ENCODE measurements around the gene CTNS. TPM values are rescaled to one million over a fixed set of nuclear protein-coding genes. Genes with fewer than 3 reads are reported as not detected.

The CTNS gene
- total and polyA plus RNA-seq, 2 of the 13 experiments (the other 11 are each of a cell fraction or from before 2014, with no cell fraction given): 9.5 to 13.7 TPM

DNA sequence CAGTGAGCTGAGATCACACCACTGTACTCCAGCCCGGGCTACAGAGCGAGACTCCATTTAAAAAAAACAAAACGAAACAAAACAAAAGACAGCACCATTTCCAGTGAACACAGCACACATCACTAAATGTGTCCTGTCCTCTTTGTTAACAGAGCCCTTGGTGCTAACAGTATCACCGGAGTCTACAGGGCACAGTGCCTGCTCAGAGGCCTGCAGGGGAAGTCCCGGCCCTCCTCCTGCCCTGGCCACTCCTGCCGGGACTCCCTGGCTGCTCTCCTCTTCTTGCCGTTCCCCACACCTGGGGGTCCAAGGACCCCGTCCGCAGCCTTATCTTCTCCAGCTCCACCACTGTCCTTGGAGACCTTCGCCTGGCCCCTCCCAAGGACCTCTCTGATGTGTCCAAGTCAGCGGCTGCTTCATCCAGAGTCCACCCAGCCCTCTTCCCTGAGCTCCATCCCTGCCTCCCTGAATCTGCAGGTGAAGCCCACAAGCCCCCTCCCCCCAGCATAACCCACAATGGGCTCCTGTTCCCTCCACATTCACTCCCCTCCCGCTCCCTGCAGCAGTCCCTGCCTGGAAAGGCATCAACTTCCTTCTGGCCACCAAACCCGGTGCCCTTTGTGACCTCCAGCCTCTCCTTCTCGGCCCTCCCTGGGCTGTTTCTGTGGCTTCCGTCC, 35.9 kb upstream of the CTNS start:
- Histone ChIP-seq H3K36me3 (replicated peaks in 1 of 2; ENCODE audit: control insufficient read depth in 1 of 2, insufficient read depth in 2 of 2, low read length in 2 of 2) (peaks cover 3 to 8% of the 10 kb centered on the region in 2 experiments; a peak in 2 of 5 replicates), H3K27me3 (ENCODE audit: control insufficient read depth in 1 of 2, insufficient read depth in 2 of 2, low read length in 2 of 2) (no peaks in the 10 kb centered on the region), H3K4me2 (ENCODE audit: low read depth, low read length) (no peak overlapping the region), H3K27ac (ENCODE audit: extremely low read length, insufficient read depth, low read length) (no peak overlapping the region), H3K9me3 (ENCODE audit: low read length) (no peaks in the 10 kb centered on the region), H2AFZ (ENCODE audit: low read length) (no peak overlapping the region), H3K9ac (ENCODE audit: insufficient read depth, low read depth, low read length) (no peak overlapping the region), H3K79me2 (ENCODE audit: insufficient read depth, low read length) (no peaks in the 10 kb centered on the region), H3K4me3 (replicated peaks in 1 of 3; ENCODE audit: insufficient read depth in 1 of 3, low read depth in 2 of 3, low read length in 3 of 3) (no peak overlapping the region), H3K4me1 (ENCODE audit: insufficient read depth, low read length) (peaks cover 5% of the 10 kb centered on the region; the same call in 1 of the 2 replicates), H4K20me1 (ENCODE audit: insufficient read depth, low read length) (no peaks in the 10 kb centered on the region)
- no TSS peak for BruUV-seq (replicated peaks)
- intact Hi-C loops (cut with micrococcal nuclease; ENCODE audit: unreplicated experiment): no loop called here
- POLR2A ChIA-PET: no interaction called here
- FAIRE-seq (no peak), ATAC-seq (peak; percentile 12; the same call in 2 of the 3 replicates), DNase-seq (ENCODE audit: low spot score) (no peak)
- in situ Hi-C loops (cut with HindIII; ENCODE audit: extremely low pct_ligation_motif_present, low pct_unique_long_range_greater_than_20kb): no loop called here
- 98% methylated on average over 15 of the region's 15 CpGs for WGBS (ENCODE audit: low lambda C conversion rate)
- no peak for TF ChIP-seq ESRRA (CRISPR knock-in tag; IDR thresholded peaks at IDR 0.05; ENCODE audit: low read depth)
- TF ChIP-seq AGO2 (optimal IDR thresholded peaks at IDR 0.05; ENCODE audit: low read depth, low read length): peak; percentile 15
- TF ChIP-seq RBM22 (optimal IDR thresholded peaks at IDR 0.05; ENCODE audit: low read length): peak; percentile 22
- TF ChIP-seq ATF7-NPFF (CRISPR knock-in tag; IDR thresholded peaks at IDR 0.05; ENCODE audit: low read depth): no peak
- TF ChIP-seq, protein P1, sequence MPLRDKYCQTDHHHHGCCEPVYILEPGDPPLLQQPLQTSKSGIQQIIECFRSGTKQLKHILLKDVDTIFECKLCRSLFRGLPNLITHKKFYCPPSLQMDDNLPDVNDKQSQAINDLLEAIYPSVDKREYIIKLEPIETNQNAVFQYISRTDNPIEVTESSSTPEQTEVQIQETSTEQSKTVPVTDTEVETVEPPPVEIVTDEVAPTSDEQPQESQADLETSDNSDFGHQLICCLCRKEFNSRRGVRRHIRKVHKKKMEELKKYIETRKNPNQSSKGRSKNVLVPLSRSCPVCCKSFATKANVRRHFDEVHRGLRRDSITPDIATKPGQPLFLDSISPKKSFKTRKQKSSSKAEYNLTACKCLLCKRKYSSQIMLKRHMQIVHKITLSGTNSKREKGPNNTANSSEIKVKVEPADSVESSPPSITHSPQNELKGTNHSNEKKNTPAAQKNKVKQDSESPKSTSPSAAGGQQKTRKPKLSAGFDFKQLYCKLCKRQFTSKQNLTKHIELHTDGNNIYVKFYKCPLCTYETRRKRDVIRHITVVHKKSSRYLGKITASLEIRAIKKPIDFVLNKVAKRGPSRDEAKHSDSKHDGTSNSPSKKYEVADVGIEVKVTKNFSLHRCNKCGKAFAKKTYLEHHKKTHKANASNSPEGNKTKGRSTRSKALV (CRISPR knock-in tag; IDR thresholded peaks at IDR 0.05): no peak
- TF ChIP-seq BRD4 (CRISPR knock-in tag; IDR thresholded peaks at IDR 0.05): no peak
- no peak for TF ChIP-seq DPF2 (CRISPR knock-in tag; IDR thresholded peaks at IDR 0.05; ENCODE audit: borderline replicate concordance, low read depth)
- TF ChIP-seq NCOA5 (CRISPR knock-in tag; IDR thresholded peaks at IDR 0.05): no peak
- CTCF ChIA-PET (ENCODE audit: low intra/inter-chr PET ratio, low total read pairs): no interaction called here

Data from HepG2 (cell line).